ENCODE data around the gene SGMS1.

DNA sequence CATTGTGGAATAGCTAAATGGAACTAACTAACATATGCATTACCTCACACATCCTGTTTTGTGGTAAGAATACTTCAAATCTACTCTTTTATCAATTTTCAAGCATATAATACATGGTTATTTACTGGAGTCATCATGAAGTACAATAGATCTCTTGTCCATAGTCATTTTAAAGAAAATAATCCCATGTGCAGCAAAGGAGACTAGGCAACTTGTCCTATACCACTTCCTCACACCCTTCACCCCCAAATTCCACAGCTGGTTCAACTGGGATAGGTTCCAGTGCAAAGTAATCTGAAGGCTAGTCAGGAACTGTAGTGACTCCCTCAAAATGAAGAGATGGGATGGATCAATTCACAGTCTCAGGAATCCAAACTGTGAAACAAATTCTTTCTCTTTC lies 176.1 kb downstream of the SGMS1 start:
- TF ChIP-seq, protein P1, sequence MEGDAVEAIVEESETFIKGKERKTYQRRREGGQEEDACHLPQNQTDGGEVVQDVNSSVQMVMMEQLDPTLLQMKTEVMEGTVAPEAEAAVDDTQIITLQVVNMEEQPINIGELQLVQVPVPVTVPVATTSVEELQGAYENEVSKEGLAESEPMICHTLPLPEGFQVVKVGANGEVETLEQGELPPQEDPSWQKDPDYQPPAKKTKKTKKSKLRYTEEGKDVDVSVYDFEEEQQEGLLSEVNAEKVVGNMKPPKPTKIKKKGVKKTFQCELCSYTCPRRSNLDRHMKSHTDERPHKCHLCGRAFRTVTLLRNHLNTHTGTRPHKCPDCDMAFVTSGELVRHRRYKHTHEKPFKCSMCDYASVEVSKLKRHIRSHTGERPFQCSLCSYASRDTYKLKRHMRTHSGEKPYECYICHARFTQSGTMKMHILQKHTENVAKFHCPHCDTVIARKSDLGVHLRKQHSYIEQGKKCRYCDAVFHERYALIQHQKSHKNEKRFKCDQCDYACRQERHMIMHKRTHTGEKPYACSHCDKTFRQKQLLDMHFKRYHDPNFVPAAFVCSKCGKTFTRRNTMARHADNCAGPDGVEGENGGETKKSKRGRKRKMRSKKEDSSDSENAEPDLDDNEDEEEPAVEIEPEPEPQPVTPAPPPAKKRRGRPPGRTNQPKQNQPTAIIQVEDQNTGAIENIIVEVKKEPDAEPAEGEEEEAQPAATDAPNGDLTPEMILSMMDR (IDR thresholded peaks at IDR 0.05) = no peak
- TF ChIP-seq EZH2 (IDR thresholded peaks at IDR 0.05; ENCODE audit: borderline replicate concordance, insufficient read depth, low read depth, low read length, poor library complexity, severe bottlenecking) = no peak
